Astrocyte (in vitro differentiated cells and primary cell): ENCODE results near the gene IQCN. TPM values are rescaled to one million over a fixed set of nuclear protein-coding genes. Genes with fewer than 3 reads are reported as not detected.

Experiments used
- DNase-seq: peaks from one replicate; pipeline ENCODE4 v3.0.0-alpha.2; 2010; ENCODE audit warnings: low read depth
- FAIRE-seq: peaks from 2 replicates; lab custom pipeline; 2011; peaks lifted over from hg19 to GRCh38; lab: Jason Lieb, UNC
- H2AFZ ChIP-seq: 2 replicates; pipeline ENCODE4 v1.6.0; 2012; ENCODE audit warnings: low read depth, low read length, inconsistent platforms
- H3K27ac ChIP-seq: 2 replicates; pipeline ENCODE4 v1.5.1; 2011; ENCODE audit warnings: low read depth, low read length, inconsistent platforms
- H3K27me3 ChIP-seq: 2 replicates; pipeline ENCODE4 v1.6.0; 2011; ENCODE audit warnings: low read length, inconsistent platforms; ENCODE audit not compliant: insufficient read depth
- H3K36me3 ChIP-seq: 2 replicates; pipeline ENCODE4 v1.5.1; 2011; ENCODE audit warnings: low read length, inconsistent platforms; ENCODE audit not compliant: insufficient read depth
- H3K4me1 ChIP-seq: 2 replicates; pipeline ENCODE4 v1.5.1; 2011; ENCODE audit warnings: low read length, inconsistent platforms; ENCODE audit not compliant: insufficient read depth
- H3K4me2 ChIP-seq: 2 replicates; pipeline ENCODE4 v1.6.0; 2012; ENCODE audit warnings: low read length, inconsistent platforms
- H3K4me3 ChIP-seq: 2 replicates; pipeline ENCODE4 v1.5.1; 2011; ENCODE audit warnings: low read depth, mild to moderate bottlenecking, low read length, inconsistent platforms; ENCODE audit not compliant: insufficient read depth
- H3K79me2 ChIP-seq: 2 replicates; pipeline ENCODE4 v1.6.0; 2012; ENCODE audit warnings: mild to moderate bottlenecking, low read length, inconsistent platforms; ENCODE audit not compliant: insufficient read depth
- H3K9ac ChIP-seq: 2 replicates; pipeline ENCODE4 v1.6.0; 2012; ENCODE audit warnings: mild to moderate bottlenecking, low read length, inconsistent platforms
- H3K9me3 ChIP-seq: 2 replicates; pipeline ENCODE4 v1.5.1; 2012; ENCODE audit warnings: low read depth, mild to moderate bottlenecking, low read length, inconsistent platforms; ENCODE audit not compliant: insufficient read depth
- H4K20me1 ChIP-seq: 2 replicates; pipeline ENCODE4 v1.6.0; 2012; ENCODE audit warnings: low read length, inconsistent platforms; ENCODE audit not compliant: insufficient read depth
- H3K27ac Mint-ChIP-seq: one replicate; pipeline ENCODE4 v1.8.0; 2021; ENCODE audit warnings: mild to moderate bottlenecking, mixed read lengths; ENCODE audit not compliant: unreplicated experiment
- H3K27me3 Mint-ChIP-seq: one replicate; pipeline ENCODE4 v1.8.0; 2021; ENCODE audit warnings: low read depth, mixed read lengths; ENCODE audit not compliant: unreplicated experiment
- H3K36me3 Mint-ChIP-seq: one replicate; pipeline ENCODE4 v1.8.0; 2021; ENCODE audit warnings: low read depth, mixed read lengths; ENCODE audit not compliant: unreplicated experiment
- H3K4me1 Mint-ChIP-seq: one replicate; pipeline ENCODE4 v1.8.0; 2021; ENCODE audit warnings: low read depth, mixed read lengths; ENCODE audit not compliant: unreplicated experiment
- H3K4me3 Mint-ChIP-seq: one replicate; pipeline ENCODE4 v1.8.0; 2021; ENCODE audit warnings: mild to moderate bottlenecking, moderate library complexity, mixed read lengths; ENCODE audit not compliant: unreplicated experiment
- H3K9me3 Mint-ChIP-seq: one replicate; pipeline ENCODE4 v1.8.0; 2021; ENCODE audit warnings: mild to moderate bottlenecking, mixed read lengths; ENCODE audit not compliant: unreplicated experiment
- EZH2 ChIP-seq: IDR thresholded peaks from 2 replicates; pipeline ENCODE4 v1.6.1; 2012; ENCODE audit warnings: mild to moderate bottlenecking, low read length, inconsistent platforms; ENCODE audit not compliant: insufficient read depth
- total RNA-seq: library from RNA; stranded (reverse); gene quantifications from 2 replicates; pipeline ENCODE4 v1.2.1, GENCODE V29; 2021
- TF ChIP-seq, protein P1 (sequence below): IDR thresholded peaks from 2 replicates; pipeline ENCODE4 v1.5.1; 2011; ENCODE audit warnings: low read depth, mild to moderate bottlenecking, inconsistent platforms, low read length, moderate library complexity; ENCODE audit not compliant: insufficient read depth

Gene IQCN
- total RNA-seq, 1 donor from 2014 or later, result 1.7 TPM

DNA sequence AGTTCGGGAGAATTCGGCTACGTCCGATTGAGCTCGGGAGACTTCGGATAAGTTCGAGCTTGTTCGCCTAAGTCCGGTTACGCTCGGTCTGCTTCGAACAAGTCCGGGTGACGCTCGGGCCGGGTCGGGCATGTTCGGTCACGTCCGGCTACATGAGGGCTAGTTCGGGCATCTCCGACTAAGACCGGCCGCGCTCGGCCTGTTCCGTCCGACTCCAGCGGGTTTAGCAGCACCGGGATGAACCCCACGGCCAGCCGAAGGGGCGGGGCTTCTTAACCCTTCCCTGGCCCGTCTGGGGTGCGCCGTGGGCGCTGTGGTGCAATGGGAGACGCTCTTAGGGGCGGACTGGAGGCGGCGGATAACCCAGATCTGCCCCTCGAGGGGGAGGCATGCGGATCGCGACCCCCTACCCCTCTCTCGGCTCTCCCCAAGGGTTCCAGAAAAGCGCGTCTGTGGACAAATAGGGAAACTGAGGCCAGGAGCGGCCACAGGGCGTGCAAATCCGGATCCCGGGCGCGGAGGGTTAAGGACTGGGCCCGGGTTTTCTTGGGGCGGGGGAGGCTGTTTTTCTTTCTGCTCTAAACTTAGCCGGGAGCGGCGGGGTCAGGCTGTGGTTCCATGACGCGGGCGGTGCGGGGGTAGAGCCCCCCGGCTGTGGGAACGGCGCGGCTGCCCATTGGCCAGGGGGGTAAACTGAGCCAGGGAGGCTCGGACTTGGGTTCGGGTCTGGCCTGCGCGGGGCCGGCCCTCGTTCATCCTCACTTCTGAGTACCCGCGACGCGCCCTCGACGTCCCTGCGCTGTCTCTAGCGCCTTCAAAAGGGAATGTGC, 49.5 kb downstream of the IQCN start:
- no peak overlapping the region for H3K27ac ChIP-seq
- H3K4me1 Mint-ChIP-seq, result peaks cover 4% of the 10 kb centered on the region
- no peak for TF ChIP-seq EZH2
- TF ChIP-seq, protein P1, sequence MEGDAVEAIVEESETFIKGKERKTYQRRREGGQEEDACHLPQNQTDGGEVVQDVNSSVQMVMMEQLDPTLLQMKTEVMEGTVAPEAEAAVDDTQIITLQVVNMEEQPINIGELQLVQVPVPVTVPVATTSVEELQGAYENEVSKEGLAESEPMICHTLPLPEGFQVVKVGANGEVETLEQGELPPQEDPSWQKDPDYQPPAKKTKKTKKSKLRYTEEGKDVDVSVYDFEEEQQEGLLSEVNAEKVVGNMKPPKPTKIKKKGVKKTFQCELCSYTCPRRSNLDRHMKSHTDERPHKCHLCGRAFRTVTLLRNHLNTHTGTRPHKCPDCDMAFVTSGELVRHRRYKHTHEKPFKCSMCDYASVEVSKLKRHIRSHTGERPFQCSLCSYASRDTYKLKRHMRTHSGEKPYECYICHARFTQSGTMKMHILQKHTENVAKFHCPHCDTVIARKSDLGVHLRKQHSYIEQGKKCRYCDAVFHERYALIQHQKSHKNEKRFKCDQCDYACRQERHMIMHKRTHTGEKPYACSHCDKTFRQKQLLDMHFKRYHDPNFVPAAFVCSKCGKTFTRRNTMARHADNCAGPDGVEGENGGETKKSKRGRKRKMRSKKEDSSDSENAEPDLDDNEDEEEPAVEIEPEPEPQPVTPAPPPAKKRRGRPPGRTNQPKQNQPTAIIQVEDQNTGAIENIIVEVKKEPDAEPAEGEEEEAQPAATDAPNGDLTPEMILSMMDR, result no peak
- peaks cover 17% of the 10 kb centered on the region for H3K27me3 ChIP-seq
- peak overlapping the region; percentile 76 for H2AFZ ChIP-seq
- no peaks in the 10 kb centered on the region for H3K36me3 Mint-ChIP-seq
- H4K20me1 ChIP-seq, result no peaks in the 10 kb centered on the region
- H3K27me3 Mint-ChIP-seq, result peaks cover 21% of the 10 kb centered on the region
- DNase-seq (peak; percentile 93), FAIRE-seq (peak; percentile 100)
- no peaks in the 10 kb centered on the region for H3K36me3 ChIP-seq
- H3K4me3 Mint-ChIP-seq, result peak overlapping the region; percentile 86
- H3K9me3 Mint-ChIP-seq, result no peaks in the 10 kb centered on the region
- no peaks in the 10 kb centered on the region for H3K9me3 ChIP-seq
- H3K4me1 ChIP-seq, result peaks cover 9% of the 10 kb centered on the region
- H3K4me2 ChIP-seq, result peak overlapping the region; percentile 81
- peak overlapping the region; percentile 38 for H3K4me3 ChIP-seq
- peak overlapping the region; percentile 72 for H3K9ac ChIP-seq
- peak overlapping the region; percentile 92 for H3K27ac Mint-ChIP-seq
- H3K79me2 ChIP-seq, result no peaks in the 10 kb centered on the region

DNA sequence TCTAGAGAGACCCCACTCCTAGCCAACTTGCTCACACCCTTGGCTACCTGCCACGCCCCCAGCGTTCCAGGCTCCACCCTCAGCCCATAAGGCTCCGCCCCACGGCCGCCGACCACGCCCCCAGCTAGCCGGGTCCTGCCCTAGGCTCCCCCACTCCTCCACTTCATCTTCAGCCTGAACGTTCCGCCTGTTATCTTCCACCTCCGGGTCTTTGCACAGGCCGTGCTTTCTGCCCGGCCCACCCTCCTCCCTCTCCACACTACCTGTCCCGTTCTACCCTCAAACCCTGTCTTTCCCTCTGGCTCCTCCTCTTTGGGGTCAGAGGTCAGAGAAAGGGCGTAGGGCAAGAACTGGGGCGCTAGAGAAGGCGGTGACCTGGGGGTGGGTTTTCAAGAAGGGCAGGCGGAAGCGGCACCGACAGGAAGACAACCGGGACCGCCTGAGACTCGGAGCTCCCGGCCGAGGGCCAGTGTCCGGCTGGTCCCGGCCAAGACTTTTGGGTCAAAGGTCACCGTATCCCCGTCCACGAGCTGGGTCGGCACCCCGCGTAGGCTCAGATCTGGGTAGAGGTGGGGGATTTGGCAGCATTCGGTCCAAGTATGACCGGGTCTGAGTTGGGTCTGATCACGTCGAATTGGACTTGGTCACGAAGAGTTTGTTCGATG, 50.3 kb downstream of the IQCN start:
- Histone ChIP-seq H4K20me1 (no peaks in the 10 kb centered on the region), H3K9ac (peak overlapping the region; percentile 45), H3K27me3 (peaks cover 16% of the 10 kb centered on the region), H3K4me2 (peak overlapping the region; percentile 81), H3K4me1 (peaks cover 9% of the 10 kb centered on the region), H3K79me2 (no peaks in the 10 kb centered on the region), H3K4me3 (peak overlapping the region; percentile 38), H2AFZ (peak overlapping the region; percentile 69), H3K36me3 (no peaks in the 10 kb centered on the region), H3K27ac (no peak overlapping the region), H3K9me3 (no peaks in the 10 kb centered on the region)
- Mint-ChIP-seq H3K4me1 (peaks cover 5% of the 10 kb centered on the region), H3K27me3 (peaks cover 20% of the 10 kb centered on the region), H3K27ac (peak overlapping the region; percentile 92), H3K9me3 (no peaks in the 10 kb centered on the region), H3K36me3 (no peaks in the 10 kb centered on the region), H3K4me3 (peak overlapping the region; percentile 86)
- no peak for DNase-seq
- FAIRE-seq, result no peak
- TF ChIP-seq, protein P1, result no peak
- no peak for TF ChIP-seq EZH2
